Activated naive CD4-positive, alpha-beta T cell treated with anti-CD3 and anti-CD28 coated beads for 36 hours (primary cell): ENCODE results near the gene ANKZF1. TPM values are rescaled to one million over a fixed set of nuclear protein-coding genes. Genes with fewer than 3 reads are reported as not detected.

Source experiments
- CTCF ChIA-PET: fragments of 350-600 bp; sonication (Branson Sonifier 250); formaldehyde crosslinking; loops from one replicate; lab custom pipeline; 2021; ENCODE audit warnings: antibody characterized with exemption; lab: Charles Lee
- DNase-seq: peaks from one replicate; pipeline ENCODE4 v3.0.0-alpha.2; 2020
- H3K27ac Mint-ChIP-seq: one replicate; pipeline ENCODE4 v1.8.0; 2021; ENCODE audit warnings: mild to moderate bottlenecking, mixed read lengths
- H3K27me3 Mint-ChIP-seq: one replicate; pipeline ENCODE4 v1.8.0; 2021; ENCODE audit warnings: low read depth, mixed read lengths
- H3K36me3 Mint-ChIP-seq: one replicate; pipeline ENCODE4 v1.8.0; 2021; ENCODE audit warnings: low read depth, mixed read lengths
- H3K4me1 Mint-ChIP-seq: one replicate; pipeline ENCODE4 v1.8.0; 2021; ENCODE audit warnings: low read depth, mixed read lengths
- H3K4me3 Mint-ChIP-seq: one replicate; pipeline ENCODE4 v1.8.0; 2021; ENCODE audit warnings: mild to moderate bottlenecking, moderate library complexity, mixed read lengths
- H3K9me3 Mint-ChIP-seq: one replicate; pipeline ENCODE4 v1.8.0; 2021; ENCODE audit warnings: mixed read lengths
- intact Hi-C: fragments of 100-400 bp; cut with micrococcal nuclease; formaldehyde crosslinking; loops from one replicate; pipeline ENCODE4 v1.15.1; 2023
- total RNA-seq, 2 experiments: library from RNA; stranded (reverse); gene quantifications; one replicate each; pipeline ENCODE4 v1.2.3, GENCODE V29; 2021

The ANKZF1 gene
- total RNA-seq, 2 experiments from 2014 or later = 87.7 to 88.5 TPM

DNA sequence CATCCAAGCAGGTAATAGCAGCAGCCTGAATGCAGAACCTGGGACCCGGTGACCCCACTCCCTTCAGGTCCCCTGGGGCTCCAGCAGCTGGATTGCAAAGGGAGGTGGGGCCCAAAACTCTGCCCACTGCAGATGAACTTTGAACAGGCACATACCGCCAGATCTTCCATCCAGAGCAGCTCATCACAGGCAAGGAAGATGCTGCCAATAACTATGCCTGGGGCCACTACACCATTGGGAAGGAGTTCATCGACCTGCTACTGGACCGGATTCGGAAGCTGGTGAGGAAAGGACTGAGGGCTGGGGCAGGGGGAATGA, 40.4 kb downstream of the ANKZF1 start:
- no peaks in the 10 kb centered on the region for H3K9me3 Mint-ChIP-seq

DNA sequence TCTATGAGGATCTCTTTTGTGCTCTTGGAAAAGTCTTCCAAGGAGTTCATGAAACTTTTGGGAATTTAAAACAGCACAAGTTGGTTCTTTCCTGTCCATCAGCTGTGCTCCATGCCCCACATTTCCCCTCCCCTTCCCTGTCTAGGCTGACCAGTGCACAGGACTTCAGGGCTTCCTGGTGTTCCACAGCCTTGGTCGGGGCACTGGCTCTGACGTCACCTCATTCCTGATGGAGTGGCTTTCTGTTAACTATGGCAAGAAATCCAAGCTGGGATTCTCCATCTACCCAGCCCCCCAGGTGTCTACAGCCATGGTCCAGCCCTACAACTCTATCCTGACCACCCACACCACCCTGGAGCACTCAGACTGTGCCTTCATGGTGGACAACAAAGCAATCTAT, 41.4 kb downstream of the ANKZF1 start:
- no peaks in the 10 kb centered on the region for H3K9me3 Mint-ChIP-seq
- DNase-seq = no peak
- no peak overlapping the region for H3K27ac Mint-ChIP-seq
- H3K4me1 Mint-ChIP-seq = no peaks in the 10 kb centered on the region
- no peaks in the 10 kb centered on the region for H3K36me3 Mint-ChIP-seq
- no peak overlapping the region for H3K4me3 Mint-ChIP-seq
- H3K27me3 Mint-ChIP-seq = no peaks in the 10 kb centered on the region
- CTCF ChIA-PET = interaction anchor here (1.0 to 1.9 kb wide), 2 partner anchors 10 to 28 kb away, joined by 6 read pairs; no protein-coding TSS in a partner anchor
- intact Hi-C loops = loop anchor here (10.0 kb wide), 1 partner anchor 1046 kb away; no protein-coding TSS in a partner anchor

More for the DNA sequence above, 40.4 kb downstream of the ANKZF1 start:
- intact Hi-C loops = loop anchor here (10.0 kb wide), 1 partner anchor 1045 kb away; no protein-coding TSS in a partner anchor
- Mint-ChIP-seq H3K27ac (no peak overlapping the region), H3K4me3 (no peak overlapping the region), H3K36me3 (no peaks in the 10 kb centered on the region), H3K4me1 (no peaks in the 10 kb centered on the region), H3K27me3 (no peaks in the 10 kb centered on the region)
- CTCF ChIA-PET = interaction anchor here (1.4 to 1.9 kb wide), 3 partner anchors 9 to 25 kb away, joined by 3 to 6 read pairs (median 6); no protein-coding TSS in a partner anchor
- DNase-seq = no peak

DNA sequence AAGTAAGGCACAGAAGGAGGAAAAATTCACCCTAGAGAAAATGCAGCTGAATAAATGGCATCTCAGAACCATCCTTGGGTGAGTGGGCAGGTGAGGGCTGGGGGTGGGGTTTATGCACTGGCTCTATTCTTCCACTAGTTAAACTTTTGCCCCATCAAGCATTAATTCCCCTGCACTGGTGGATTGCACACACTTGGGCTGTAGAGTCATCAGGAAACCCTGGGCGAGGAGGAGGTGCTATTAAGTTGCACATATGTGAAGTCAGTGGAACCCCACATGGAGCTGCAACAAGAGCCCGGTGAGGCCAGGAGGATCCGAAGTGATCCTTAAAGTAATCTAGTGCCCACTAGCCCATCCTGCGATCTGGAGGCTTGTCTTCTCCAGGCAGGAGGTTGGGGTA, 42.8 kb downstream of the ANKZF1 start:
- Mint-ChIP-seq H3K36me3 (no peaks in the 10 kb centered on the region), H3K27ac (no peak overlapping the region), H3K9me3 (no peaks in the 10 kb centered on the region), H3K4me3 (no peak overlapping the region), H3K4me1 (peaks cover 1% of the 10 kb centered on the region), H3K27me3 (no peaks in the 10 kb centered on the region)
- CTCF ChIA-PET = no interaction called here
- intact Hi-C loops = loop anchor here (10.0 kb wide), 1 partner anchor 1048 kb away; no protein-coding TSS in a partner anchor
- no peak for DNase-seq

DNA sequence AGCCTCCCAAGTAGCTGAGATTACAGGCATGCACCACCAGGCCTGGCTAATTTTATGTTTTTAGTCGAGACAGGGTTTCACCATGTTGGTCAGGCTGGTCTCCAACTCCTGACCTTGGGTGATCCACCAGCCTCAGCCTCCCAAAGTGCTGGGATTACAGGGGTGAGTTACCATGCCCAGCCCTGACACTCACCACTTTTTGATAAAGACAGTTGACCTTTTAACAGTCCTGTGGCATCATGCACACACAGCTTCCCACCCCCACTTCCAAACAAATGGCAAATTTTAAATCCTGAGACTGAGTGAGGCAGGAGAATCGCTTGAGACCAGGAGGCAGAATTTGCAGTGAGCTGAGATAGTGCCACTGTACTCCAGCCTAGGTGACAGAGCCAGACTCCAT, 43.4 kb downstream of the ANKZF1 start:
- Mint-ChIP-seq H3K9me3 (no peaks in the 10 kb centered on the region), H3K4me3 (no peak overlapping the region), H3K4me1 (peaks cover 7% of the 10 kb centered on the region), H3K27ac (no peak overlapping the region), H3K36me3 (no peaks in the 10 kb centered on the region), H3K27me3 (no peaks in the 10 kb centered on the region)
- CTCF ChIA-PET = interaction anchor here (0.6 to 2.1 kb wide), 2 partner anchors 22 to 78 kb away, joined by 3 to 14 read pairs; no protein-coding TSS in a partner anchor
- DNase-seq = no peak
- intact Hi-C loops = loop anchor here (10.0 kb wide), 1 partner anchor 1048 kb away; no protein-coding TSS in a partner anchor

DNA sequence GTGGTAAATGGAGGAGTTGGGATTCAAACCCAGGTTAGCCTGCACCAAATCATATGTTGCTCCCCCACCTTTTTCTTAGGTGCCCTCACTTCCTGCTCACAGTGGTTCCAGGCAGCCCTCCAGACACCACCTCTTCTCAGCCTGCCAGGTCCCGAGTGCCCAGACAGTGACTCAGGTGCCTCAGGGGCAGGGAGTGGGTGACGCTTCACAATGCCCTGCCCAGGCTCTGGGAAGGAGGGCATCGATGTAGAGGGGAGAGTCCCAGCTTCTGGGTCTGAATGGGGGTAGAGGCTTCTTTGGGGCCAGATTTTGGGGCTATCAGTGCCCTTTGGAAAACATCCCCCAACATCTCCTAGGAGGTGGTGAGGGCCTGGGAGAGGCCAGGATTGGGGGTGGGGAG, 44.3 kb downstream of the ANKZF1 start:
- H3K9me3 Mint-ChIP-seq = no peaks in the 10 kb centered on the region
- no peaks in the 10 kb centered on the region for H3K36me3 Mint-ChIP-seq
- no peaks in the 10 kb centered on the region for H3K27me3 Mint-ChIP-seq
- no peak overlapping the region for H3K4me3 Mint-ChIP-seq
- intact Hi-C loops = loop anchor here (10.0 kb wide), 1 partner anchor 1049 kb away; no protein-coding TSS in a partner anchor
- no peak for DNase-seq
- peaks cover 17% of the 10 kb centered on the region for H3K4me1 Mint-ChIP-seq
- CTCF ChIA-PET = interaction anchor here (0.9 to 2.1 kb wide), 3 partner anchors 16 to 24 kb away, joined by 4 to 14 read pairs (median 5); no protein-coding TSS in a partner anchor
- no peak overlapping the region for H3K27ac Mint-ChIP-seq

DNA sequence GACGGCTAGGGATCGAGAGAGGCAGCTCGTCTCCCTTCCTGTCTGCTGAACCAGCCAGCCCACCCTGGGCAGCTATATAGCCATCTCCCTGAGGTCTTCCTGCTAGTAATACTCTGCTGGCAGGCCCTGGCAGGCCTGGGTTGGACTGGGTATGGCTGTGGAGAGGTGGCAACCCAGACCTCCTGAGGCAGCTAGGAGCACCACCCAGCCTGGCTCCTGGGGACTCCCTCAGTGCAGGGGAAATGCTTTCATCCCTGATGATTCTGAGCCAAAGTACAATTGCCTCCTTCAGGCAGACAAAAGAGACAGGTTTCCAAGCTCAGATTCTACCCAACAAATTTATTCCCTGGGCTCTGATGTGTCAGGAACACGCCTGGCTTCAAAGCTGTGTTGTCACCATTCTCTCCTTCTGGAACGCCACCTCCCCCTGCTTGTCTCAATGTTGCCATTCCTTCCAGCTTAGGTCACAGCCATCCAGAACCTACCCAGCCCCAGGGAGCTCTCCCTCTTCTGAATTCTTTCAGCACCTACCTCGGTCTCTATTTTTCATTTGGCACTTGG, 44.8 kb downstream of the ANKZF1 start:
- no peak overlapping the region for H3K27ac Mint-ChIP-seq
- DNase-seq = no peak
- intact Hi-C loops = loop anchor here (10.0 kb wide), 1 partner anchor 1050 kb away; no protein-coding TSS in a partner anchor
- no peaks in the 10 kb centered on the region for H3K36me3 Mint-ChIP-seq
- H3K4me1 Mint-ChIP-seq = peaks cover 17% of the 10 kb centered on the region
- no peaks in the 10 kb centered on the region for H3K9me3 Mint-ChIP-seq
- CTCF ChIA-PET = interaction anchor here (0.9 to 2.1 kb wide), 4 partner anchors 16 to 24 kb away, joined by 4 to 14 read pairs (median 4); no protein-coding TSS in a partner anchor
- no peaks in the 10 kb centered on the region for H3K27me3 Mint-ChIP-seq
- no peak overlapping the region for H3K4me3 Mint-ChIP-seq

DNA sequence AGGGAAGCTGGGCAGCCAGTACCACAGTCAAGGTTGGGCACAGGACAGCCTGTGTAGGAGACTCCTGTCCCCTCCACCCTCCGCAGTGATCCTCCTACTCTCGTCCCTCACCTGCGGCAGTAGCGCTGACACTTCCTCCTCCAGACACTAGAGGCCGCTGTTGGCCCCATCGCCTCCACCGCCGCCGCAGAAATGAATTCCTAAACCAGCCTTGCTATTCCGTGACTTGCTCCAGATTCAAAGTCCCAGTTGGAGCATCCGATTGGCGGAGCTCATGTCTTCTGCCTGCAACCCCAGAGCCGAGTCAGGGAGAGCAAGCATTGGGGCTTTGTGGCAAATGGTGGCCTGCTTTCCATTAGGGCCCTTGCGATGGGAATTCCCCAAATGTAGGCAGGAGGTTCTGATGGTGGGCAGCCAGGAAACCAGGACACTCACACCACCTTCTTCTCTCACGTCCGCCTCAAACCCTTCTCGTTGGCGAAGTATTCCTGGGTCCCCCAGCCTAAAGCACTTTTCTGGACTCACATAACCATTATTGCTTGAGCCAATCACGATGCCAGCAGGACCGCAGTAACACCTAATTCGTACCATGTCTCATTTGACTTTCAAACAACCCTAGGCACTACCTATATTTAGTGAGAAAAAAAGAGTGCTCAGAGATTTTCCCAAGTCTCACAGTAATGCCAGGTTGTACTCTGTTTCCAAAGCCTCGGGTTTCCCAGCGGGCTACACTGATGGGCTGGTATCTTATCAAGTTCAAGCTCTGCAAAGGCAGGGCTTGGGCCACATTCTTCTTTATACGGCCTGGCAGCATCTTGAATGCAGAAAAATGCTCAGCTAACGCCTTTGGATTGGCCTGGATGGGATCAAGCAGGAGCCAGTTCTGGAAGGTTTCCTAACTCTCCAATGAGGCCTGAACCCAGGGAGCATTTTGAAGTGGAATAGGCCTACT, 48.4 kb downstream of the ANKZF1 start:
- peaks cover 37% of the 10 kb centered on the region for H3K4me1 Mint-ChIP-seq
- peak; percentile 85 for DNase-seq
- CTCF ChIA-PET = interaction anchor here (0.6 to 10.6 kb wide), 31 partner anchors 7 to 610 kb away, joined by 3 to 196 read pairs (median 5); partner anchors contain the start of genes ANKZF1, ATG9A, GLB1L and STK16
- peaks cover 2% of the 10 kb centered on the region for H3K36me3 Mint-ChIP-seq
- peak overlapping the region; percentile 92 for H3K4me3 Mint-ChIP-seq
- intact Hi-C loops = loop anchor here (1.0 to 10.0 kb wide), 3 partner anchors 74 to 1053 kb away; no protein-coding TSS in a partner anchor
- peak overlapping the region; percentile 95 for H3K27ac Mint-ChIP-seq
- H3K27me3 Mint-ChIP-seq = no peaks in the 10 kb centered on the region
- H3K9me3 Mint-ChIP-seq = no peaks in the 10 kb centered on the region

DNA sequence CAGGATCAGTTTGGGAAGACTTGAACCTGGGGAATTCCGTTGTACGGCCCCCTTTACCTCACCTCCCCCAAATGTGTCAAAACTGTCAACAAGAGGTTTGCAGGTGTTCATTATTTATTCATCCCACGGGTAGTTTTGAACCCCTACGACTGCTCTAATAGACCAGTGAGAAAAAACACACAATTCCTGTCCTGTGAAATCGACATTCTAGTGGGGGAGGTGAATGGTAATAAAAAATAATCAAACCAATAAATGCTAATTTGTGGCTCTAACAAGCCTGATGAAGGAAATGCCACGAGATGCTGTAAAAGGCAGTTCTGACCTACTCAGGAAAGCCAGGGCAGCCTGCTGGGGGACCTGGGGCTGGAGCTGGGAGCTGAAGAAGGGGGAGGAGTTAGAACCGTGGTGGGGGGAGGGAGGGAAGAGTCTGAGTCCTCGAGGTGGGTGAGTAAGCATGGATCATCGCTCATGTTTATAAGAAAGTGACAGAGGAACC, 49.1 kb downstream of the ANKZF1 start:
- CTCF ChIA-PET = interaction anchor here (0.7 to 10.6 kb wide), 17 partner anchors 12 to 611 kb away, joined by 3 to 196 read pairs (median 8); partner anchors contain the start of genes ANKZF1, ATG9A, GLB1L and STK16
- H3K27ac Mint-ChIP-seq = peak overlapping the region; percentile 95
- intact Hi-C loops = loop anchor here (1.0 to 10.0 kb wide), 17 partner anchors 17 to 1054 kb away; partner anchors contain the start of genes ANKZF1, ATG9A, CHPF and CNOT9
- no peaks in the 10 kb centered on the region for H3K9me3 Mint-ChIP-seq
- peaks cover 37% of the 10 kb centered on the region for H3K4me1 Mint-ChIP-seq
- H3K27me3 Mint-ChIP-seq = no peaks in the 10 kb centered on the region
- H3K4me3 Mint-ChIP-seq = peak overlapping the region; percentile 92
- H3K36me3 Mint-ChIP-seq = peaks cover 5% of the 10 kb centered on the region
- no peak for DNase-seq

DNA sequence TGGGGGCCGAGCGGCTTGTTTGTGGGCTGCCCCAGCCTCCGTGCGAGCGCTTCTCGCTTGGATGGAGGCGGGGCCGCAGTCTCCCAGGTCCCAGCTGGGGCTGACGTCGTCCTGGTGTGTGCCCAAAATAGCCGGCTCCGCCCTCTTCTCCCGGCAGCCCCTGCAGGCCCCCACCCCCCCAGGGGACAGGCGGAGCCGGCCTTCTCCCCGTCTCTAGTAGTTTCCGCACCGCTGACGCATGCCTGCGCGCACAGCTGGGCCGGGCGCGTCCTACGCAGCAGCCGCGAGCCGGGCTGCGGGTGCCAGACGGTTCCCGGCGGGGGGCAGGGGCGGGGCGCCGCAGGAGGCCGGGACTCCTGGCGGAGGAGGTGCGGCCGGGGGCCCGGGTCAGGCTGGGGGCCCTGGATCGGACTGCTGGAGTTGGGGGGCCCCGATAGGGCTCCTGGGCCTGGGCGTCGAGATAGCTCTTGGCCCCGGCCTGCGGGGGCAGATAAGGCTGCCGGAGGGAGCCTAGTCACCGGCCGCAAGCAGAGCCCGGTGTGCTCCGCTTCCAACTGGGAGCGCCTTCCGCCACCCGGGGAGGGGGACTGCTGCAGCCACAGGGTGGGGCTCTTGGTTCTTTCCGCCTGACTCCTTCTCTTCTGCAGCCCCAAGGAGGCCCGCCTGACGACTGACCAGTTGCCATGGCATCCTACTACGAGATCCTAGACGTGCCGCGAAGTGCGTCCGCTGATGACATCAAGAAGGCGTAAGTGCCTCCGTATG, 49.7 kb downstream of the ANKZF1 start, which contains the start of gene DNAJB2:
Gene DNAJB2, plus strand, starts transcription at position 216 of the 765 bp plus-strand sequence. Its CDS starts 468 bp downstream, at position 684.
- DNase-seq = peak; percentile 99
- intact Hi-C loops = loop anchor here (1.0 to 10.0 kb wide), 16 partner anchors 16 to 1055 kb away; partner anchors contain the start of genes ANKZF1, ATG9A, CHPF and CNOT9
- H3K4me3 Mint-ChIP-seq = peak within 1 kb of the TSS; percentile 92
- H3K36me3 Mint-ChIP-seq = peaks cover 5% of the 10 kb centered on the region
- CTCF ChIA-PET = interaction anchor here (0.7 to 10.6 kb wide), 13 partner anchors 14 to 611 kb away, joined by 3 to 196 read pairs (median 9); partner anchors contain the start of genes GLB1L, STK16 and ZFAND2B
- H3K27ac Mint-ChIP-seq = peak within 1 kb of the TSS; percentile 95
- peaks cover 37% of the 10 kb centered on the region for H3K4me1 Mint-ChIP-seq
- H3K27me3 Mint-ChIP-seq = no peaks in the 10 kb centered on the region
- H3K9me3 Mint-ChIP-seq = no peaks in the 10 kb centered on the region

DNA sequence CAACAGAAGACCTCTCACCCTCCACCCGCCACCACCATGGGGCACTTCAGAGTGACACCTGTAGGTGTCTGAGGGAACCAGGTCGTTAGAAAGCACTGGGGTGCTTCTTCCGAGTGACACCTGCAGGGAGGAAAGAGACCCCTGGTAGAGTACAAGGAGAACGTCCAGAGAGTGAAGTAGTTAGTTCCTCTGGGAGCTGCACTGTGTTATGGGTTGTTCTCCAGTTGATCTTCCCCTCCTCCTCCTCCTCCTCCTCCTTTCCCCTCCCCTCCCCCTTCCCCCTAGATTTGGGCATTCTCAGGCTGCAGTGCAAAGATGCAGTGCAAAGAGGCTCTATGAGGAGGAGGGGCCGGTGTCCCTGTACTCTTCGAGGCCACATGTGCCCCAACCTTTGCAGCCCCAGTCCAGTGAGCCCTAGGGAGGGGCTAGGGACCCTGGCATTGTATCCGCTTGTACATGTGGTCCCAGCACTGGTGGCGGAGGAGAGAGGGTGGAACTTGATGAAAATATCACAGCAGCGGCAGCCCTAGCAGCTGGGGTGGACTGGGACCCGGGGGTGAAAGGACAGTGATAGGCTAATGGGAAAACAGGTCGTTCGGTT, 50.4 kb downstream of the ANKZF1 start:
- H3K9me3 Mint-ChIP-seq = no peaks in the 10 kb centered on the region
- DNase-seq = no peak
- intact Hi-C loops = loop anchor here (1.0 to 10.0 kb wide), 16 partner anchors 15 to 1055 kb away; partner anchors contain the start of genes ANKZF1, ATG9A, CHPF and CNOT9
- CTCF ChIA-PET = interaction anchor here (1.6 to 10.6 kb wide), 4 partner anchors 13 to 121 kb away, joined by 3 to 196 read pairs (median 32); no protein-coding TSS in a partner anchor
- H3K4me3 Mint-ChIP-seq = peak overlapping the region; percentile 92
- H3K4me1 Mint-ChIP-seq = peaks cover 37% of the 10 kb centered on the region
- no peaks in the 10 kb centered on the region for H3K27me3 Mint-ChIP-seq
- peak overlapping the region; percentile 90 for H3K27ac Mint-ChIP-seq
- H3K36me3 Mint-ChIP-seq = peaks cover 5% of the 10 kb centered on the region
